ENCODE measurements around the gene ACTA1.
A peak's percentile ranks its signal among the peaks of the same experiment; 100 is the strongest.
"Not testable (repeated sequence)": the region's sequence is repeated elsewhere in the genome, so short reads cannot be mapped to it uniquely, and the experiment has no call there.

The ACTA1 gene

GRCh38 chr1:229434005-229434640 lies at the start of gene ACTA1:
TSS of gene ACTA1 (minus strand) at chr1:229434094. CDS start at chr1:229433115, 979 bp downstream.
- no peak for DNase-seq

- DNase-seq, result no peak
Observed at GRCh38 chr1:229482511-229482910, 48.6 kb upstream of the ACTA1 start.

DNA sequence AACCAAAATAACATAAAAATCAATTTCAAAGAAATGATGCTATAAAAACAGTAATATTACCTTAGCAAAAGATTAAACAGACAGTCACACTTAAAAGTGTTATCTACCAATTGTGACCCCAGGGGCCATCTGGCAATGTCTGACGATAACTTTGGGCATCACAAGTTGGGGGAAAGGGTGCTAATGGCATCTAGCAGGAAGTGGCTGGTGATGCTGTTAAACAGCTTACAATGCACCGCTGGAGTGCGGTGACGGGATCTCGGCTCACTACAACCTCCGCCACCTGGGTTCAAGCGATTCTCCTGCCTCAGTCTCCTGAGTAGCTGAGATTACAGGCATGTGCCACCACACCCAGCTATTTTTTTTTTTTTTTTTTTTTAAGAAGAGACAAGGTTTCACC lies 46.6 kb upstream of the ACTA1 start:
- DNase-seq, result no peak

- no peak for DNase-seq
Observed at GRCh38 chr1:229479660-229480399, 45.9 kb upstream of the ACTA1 start.

DNA sequence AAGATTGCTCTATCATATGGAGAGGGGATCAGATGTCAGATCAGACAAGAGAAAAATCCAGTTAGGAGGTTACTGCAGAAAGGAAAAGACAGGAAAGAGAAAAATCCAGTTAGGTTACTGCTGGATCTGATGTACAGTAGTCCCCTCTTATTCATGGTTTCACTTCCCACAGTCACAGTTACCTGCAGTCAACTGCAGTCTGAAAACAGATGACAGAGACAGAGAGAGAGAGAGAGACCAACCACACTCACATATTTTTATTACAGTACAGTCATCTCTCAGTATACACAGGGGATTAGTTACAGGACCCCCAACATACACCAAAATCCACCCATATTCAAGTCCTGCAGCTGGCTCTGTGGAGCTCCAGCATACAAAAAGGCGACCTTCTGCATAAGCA lies 45.0 kb upstream of the ACTA1 start:
- no peak for DNase-seq

DNA sequence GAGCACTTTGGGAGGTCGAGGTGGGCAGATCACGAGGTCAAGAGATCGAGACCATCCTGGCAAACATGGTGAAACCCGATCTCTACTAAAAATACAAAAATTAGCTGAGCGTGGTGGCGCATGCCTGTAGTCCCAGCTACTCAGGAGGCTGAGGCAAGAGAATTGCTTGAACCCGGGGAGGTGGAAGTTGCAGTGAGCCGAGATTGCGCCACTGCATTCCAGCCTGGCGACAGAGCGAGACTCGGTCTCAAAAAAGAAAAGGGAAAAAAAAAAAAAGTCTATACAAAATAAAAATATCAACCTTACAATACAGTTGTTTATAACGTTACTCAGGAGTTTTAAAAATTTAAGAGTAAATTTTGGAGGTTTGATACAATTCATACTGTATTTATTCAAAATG lies 42.0 kb upstream of the ACTA1 start:
- not testable (repeated sequence) for DNase-seq

GRCh38 chr1:229474509-229474908 lies 40.6 kb upstream of the ACTA1 start:
- no peak for DNase-seq

DNA sequence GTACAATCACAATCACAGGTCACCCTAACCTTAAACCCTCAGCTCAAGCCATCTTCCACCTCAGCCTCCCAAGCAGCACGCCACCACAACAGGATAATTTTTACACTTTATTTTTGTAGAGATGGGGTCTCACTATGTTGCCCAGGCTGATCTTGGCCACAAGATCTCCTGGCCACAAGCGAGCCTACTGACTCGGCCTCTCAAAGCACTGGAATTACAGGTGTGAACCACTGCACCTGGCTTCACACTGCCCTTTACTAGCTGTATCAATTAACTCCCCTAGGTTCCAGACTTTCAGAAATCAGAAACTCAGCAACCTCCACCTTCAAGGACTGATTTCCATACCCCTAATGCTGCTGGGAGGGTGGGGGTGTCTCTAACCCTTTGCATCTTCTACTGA lies 37.3 kb upstream of the ACTA1 start:
- DNase-seq, result no peak

DNA sequence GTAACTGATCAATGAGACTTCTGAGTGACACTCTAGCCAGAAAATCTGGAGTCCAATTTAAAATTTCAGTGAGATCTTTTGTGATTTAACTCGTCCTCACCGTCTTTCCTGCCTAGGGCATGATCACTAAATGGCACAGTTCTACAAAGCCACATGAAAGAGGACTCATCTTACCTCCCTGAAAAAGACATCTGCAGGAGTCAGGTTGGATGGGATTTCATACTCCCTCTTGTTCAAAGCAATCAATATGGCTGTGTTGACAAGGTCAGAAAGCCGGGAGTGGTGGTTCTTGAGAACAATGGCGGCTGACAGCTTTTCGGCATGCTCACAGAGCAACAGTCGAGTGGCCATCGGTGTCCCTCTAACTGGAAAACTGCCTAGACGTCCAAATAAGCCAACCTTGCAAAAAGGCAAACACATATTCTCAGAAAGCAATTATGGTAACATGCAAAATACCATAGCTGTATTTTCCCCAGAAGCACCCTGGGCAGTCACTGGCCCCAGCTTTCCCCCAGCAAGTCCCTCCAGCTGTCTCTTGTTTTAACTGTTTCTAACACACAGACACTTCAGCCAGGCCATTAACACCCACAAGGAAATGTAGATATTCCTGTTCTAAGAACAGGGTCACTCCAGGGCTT lies 36.6 kb upstream of the ACTA1 start:
- DNase-seq, result no peak

- no peak for DNase-seq
Observed at GRCh38 chr1:229466887-229467286, 33.0 kb upstream of the ACTA1 start.

- DNase-seq, result no peak
Observed at GRCh38 chr1:229464672-229465071, 30.8 kb upstream of the ACTA1 start.

- no peak for DNase-seq
Observed at GRCh38 chr1:229461032-229461668, 27.3 kb upstream of the ACTA1 start.

GRCh38 chr1:229459815-229460214 lies 25.9 kb upstream of the ACTA1 start:
- no peak for DNase-seq

DNA sequence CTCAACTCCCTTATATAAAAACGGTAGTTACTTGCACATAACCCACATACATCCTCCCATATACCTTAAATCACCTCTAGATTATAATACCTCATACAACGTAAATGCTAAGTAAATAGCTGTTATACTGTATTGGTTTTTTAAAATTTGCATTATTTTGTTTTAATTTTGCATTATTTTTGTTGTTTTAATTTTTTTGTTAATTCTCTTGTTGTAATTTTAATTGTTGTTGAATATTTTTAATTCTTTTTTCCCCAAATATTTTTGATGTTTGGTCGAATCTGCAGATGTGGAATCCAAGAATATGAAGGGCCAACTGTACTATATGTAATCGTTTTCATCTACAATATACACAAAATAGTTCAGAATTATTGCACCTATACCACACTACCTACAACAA lies 23.5 kb upstream of the ACTA1 start:
- DNase-seq, result no peak

- no peak for DNase-seq
Observed at GRCh38 chr1:229456016-229456415, 22.1 kb upstream of the ACTA1 start.

DNA sequence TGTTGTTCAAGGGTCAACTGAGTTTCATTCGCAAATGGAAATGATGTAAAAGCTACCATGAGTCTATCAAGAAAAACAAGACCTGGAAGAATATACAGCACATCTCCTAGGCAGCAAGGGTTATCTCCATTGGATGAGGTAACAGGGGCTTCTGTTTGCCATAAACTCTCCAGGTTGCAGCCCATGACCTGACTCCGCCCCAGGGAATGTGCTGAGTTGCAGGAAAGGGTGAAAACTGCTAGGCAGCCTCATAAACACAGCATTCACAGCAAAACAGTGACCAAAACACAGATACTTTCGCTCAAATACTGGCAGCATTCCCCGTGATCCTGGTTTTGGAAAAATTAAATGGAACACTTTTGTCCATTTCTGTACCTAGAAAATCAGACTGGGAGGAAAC lies 20.2 kb upstream of the ACTA1 start:
- DNase-seq, result no peak

- peak; percentile 12 to 44 for DNase-seq
Observed at GRCh38 chr1:229452956-229453801, 19.3 kb upstream of the ACTA1 start.

GRCh38 chr1:229448845-229449244 lies 15.0 kb upstream of the ACTA1 start:
- DNase-seq, result no peak

GRCh38 chr1:229448354-229448753 lies 14.5 kb upstream of the ACTA1 start:
- no peak for DNase-seq

DNA sequence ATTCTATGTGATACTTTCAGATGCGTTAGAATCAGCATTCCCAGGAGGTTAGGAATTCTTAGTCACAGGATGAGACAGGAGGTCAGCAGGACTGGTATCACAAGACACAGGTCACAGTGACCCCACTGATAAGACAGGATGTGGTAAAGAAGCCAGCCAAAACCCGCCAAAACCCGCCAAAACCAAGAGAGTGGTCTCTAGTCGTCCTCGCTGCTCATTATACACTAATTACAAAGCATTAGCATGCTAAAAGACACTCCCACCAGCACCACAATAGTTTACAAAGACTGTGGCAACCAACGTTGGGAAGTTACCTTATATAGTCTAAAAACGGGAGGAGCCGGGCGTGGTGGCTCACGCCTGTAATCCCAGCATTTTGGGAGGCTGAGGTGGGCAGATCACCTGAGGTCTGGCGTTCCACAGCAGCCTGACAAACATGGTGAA lies 13.9 kb upstream of the ACTA1 start:
- no peak for DNase-seq

- DNase-seq, result no peak
Observed at GRCh38 chr1:229445828-229446227, 11.9 kb upstream of the ACTA1 start.

GRCh38 chr1:229440851-229441537 lies 7.1 kb upstream of the ACTA1 start:
- DNase-seq, result no peak

All from AML-193 (cell line).